GM21717 (cell line): ENCODE results near the gene NAGPA.
"Not testable (repeated sequence)": the region's sequence is repeated elsewhere in the genome, so short reads cannot be mapped to it uniquely, and the experiment has no call there.

ENCODE experiments used
- ATAC-seq: cut with Tn5 transposase; IDR thresholded peaks from one replicate; pipeline ENCODE4 v1.9.1; 2021; ENCODE audit warnings: mild to moderate bottlenecking, moderate library complexity; ENCODE audit not compliant: unreplicated experiment

NAGPA gene

GRCh38 chr16:5062790-5063765 is 29.3 kb upstream of the NAGPA start:
- ATAC-seq, result no peak

DNA sequence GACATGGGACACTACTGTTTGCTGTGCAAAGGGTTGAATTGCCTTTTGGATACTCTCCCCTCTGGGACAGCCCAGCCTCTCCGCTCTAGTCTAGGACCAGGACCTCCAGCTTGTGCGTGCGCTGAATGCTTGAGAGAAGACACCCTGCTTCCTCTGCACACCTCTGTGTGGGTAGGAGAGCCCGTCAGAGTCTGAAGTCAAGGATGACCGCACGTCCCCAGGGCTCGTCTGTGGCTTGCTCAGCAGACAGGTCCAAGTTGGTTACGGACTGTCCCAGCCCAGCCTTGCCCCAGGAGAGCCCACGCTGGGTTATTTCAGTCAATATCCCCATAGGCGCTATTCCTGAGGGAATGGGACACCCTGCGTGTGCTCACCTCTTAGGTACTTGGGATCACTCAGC is 28.3 kb upstream of the NAGPA start:
- ATAC-seq, result peak; percentile 47

- ATAC-seq, result no peak
Observed at GRCh38 chr16:5060073-5060641, 26.4 kb upstream of the NAGPA start.

DNA sequence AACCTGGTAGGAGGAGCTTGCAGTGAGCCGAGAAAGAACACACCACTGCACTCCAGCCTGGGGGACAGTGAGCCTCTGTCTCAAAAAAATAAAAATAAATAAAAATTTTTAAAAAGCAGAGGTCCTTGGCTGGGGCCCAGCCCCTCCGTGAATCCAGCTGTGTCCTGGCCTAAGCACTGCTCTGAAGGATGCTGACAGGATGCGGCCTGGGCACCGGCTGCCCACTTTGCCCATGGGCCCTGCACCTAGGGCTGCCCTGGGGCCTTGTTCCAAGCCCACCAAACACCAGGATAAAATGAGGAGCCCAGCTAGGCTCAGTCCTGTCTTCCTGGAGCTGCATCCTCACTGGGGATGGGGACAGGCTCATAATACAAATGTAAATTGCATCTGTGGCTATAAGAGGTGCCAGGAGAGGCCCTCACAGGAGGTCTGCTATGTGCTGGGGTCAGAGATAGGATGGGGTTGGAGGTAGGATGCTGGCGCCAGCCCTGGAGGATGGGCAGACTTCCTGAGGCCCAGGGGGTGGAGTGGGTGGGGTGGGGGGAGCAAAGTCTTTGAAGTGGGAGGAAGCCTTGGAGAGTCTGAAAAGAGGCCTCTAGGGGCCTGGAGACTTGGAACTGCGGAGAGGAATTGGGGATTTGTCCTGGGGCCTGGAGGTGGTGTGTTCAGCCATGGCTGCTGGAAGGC is 25.8 kb upstream of the NAGPA start:
- no peak for ATAC-seq

- ATAC-seq, result no peak
Observed at GRCh38 chr16:5058476-5058875, 24.7 kb upstream of the NAGPA start.

DNA sequence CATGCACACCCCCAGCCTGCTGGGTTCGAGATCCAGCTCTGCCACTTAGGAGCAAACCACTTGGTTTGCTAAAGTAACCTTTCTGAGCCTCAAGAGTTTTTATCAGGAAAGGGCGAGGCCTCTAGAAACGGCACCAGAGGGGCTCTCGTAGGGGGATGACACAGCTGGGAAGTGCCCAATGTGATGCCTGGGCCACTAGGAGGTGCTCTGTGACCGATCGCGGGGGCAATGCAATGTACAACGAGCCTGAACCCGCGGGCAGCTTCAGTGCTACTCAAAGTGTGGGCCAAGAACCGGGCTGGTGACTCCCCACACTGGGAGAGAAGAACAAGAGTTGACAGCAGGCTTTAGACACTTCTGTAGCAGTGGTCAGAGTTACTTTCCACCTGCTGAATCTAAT is 22.6 kb upstream of the NAGPA start:
- no peak for ATAC-seq

GRCh38 chr16:5054876-5055865 is 21.4 kb upstream of the NAGPA start:
- no peak for ATAC-seq

DNA sequence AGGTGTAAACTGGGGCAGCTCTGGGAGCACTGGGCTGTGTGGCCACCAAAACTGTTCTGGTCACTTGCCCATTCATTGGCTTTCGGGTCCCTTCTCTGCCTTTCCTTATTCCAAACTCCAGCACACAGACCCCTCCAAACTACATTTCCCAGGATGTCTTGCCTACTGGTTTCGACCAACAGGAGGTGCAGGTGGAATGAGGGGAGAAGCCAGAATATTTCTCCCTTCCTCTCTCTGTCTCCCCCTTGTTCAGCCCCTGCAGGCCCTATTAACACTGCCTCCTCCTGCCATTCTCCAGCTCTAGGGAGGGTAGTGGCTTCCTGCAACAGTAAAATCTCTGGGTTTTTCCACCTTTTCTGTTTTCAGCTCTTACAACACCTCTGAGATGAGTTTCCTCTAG is 13.2 kb upstream of the NAGPA start:
- no peak for ATAC-seq

DNA sequence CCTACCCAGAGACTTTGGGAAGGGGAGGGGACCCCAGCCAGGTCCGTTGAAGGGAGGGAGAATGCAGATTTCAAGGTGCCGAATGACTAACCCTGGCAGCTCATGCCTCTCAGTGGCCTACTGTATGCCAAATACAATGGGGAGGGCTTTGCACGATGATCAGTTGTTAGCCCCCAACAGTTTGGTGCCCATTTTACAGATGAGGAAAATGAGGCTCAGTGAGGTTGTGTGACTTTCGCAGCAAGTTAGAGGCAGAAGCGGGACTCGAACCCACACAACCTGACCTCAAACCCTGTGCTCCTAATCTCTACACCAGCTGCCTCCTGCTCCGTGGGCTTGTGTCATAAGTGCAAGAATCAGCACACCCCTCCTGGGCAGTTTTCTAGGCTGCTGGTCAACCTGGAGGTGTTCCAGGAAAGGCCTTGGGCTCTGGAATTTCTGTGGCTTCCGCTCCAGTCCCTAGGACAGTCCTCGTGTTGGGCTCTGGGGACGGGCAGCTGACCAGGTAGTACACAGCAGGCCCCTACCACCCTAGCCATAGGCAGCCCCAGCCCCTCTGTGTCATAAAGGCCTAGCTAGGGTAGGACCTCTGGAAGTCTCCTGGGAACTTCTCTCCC is 11.9 kb upstream of the NAGPA start:
- no peak for ATAC-seq

- not testable (repeated sequence) for ATAC-seq
Observed at GRCh38 chr16:5044581-5044980, 10.8 kb upstream of the NAGPA start.

- no peak for ATAC-seq
Observed at GRCh38 chr16:5044011-5044540, 10.3 kb upstream of the NAGPA start.

DNA sequence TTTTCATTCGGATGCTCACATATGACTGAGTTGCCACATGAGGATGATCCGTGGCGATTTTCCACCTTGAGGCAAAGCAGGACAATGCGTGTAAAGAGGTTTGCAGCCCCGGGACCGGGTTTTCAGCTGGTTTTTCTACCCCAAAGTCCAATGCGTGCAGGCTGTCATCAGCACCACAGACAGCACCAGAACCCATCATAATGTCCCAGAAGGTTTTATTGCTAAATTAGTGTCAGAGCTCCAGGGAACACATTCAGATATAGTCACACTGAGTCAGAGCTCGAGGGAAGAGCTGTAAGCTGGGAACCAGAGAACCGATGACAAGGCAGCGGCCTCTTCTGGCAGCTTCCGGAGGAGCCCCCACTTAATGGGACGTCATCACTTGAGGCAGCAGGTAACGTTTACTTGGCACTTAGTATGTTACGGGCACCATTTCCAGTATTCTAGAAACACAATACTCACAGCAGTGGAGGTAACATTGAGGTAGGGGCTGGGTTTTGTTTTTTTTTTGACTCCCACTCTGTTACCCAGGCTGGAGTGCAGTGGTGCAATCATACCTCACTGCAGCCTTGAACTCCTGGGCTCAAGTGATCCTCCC is 8.9 kb upstream of the NAGPA start:
- no peak for ATAC-seq

DNA sequence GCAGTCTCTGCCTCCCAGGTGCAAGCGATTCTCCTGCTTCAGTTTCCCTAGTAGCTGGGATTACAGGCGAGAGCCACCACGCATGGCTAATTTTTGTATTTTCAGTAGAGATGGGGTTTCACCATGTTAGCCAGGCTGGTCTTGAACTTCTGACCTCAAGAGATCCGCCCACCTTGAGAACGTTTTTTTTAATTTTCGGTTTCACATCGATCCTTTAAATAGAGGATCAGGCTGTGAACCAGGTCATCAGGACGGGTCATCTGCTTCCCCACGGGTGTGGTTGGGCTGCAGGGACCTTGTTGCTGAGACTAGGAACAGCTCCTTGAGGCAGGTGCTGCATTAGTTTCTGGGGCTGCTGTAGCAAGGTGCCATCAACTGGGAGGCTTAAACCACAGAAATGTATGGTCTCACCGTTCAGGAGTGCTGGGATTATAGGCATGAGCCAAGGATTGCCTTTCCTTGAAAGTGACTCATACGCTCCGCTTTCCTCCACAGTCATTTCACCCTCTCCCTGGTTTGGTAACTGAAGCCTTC is 7.9 kb upstream of the NAGPA start:
- no peak for ATAC-seq

DNA sequence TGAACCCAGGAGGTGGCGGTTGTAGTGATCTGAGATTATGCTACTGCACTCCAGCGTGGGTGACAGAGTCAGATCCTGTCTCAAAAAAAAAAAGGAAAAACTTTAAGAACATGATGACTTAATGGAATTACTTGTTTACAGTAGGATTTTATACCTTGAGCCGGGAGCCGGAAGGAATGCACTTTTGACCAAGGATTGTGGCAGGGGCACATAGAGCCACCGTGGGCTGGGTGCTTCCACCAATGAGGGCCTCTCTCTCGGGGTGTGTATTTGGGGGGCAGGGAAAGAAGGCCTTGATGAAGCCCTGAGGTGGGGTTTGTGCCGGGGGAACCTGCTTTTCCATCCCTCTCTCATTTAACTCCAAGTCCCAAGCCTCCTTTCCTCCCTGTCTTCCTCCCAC is 6.7 kb upstream of the NAGPA start:
- no peak for ATAC-seq

- no peak for ATAC-seq
Observed at GRCh38 chr16:5036228-5037156, 2.8 kb upstream of the NAGPA start.

DNA sequence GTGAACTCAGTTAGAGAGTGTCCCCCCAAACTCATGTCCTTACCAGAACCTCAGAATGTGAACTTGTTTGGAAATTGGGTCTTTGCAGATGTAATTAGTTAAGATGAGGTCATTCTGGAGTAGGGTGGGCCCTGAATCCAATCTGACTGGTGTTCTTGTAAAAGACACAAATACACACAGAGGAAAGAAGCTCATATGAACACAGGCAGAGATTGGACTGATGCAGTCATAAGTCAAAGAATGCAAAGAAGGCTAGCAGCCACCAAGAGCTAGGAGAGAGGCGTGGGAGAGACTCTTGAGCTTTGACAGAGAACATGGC is 2.1 kb upstream of the NAGPA start:
- no peak for ATAC-seq

GRCh38 chr16:5034167-5034523 is 410 bp upstream of the NAGPA start:
- no peak for ATAC-seq

GRCh38 chr16:5032748-5033167 is 977 bp downstream of the NAGPA start:
- ATAC-seq, result no peak
